HG02571 (cell line): ENCODE measurements around the gene ZNF681.
"Not testable (repeated sequence)": the region's sequence is repeated elsewhere in the genome, so short reads cannot be mapped to it uniquely, and the experiment has no call there.

Experiments
- ATAC-seq: cut with Tn5 transposase; IDR thresholded peaks from one replicate; pipeline ENCODE4 v1.9.1; 2021; ENCODE audit warnings: mild to moderate bottlenecking, moderate library complexity; ENCODE audit not compliant: unreplicated experiment

ZNF681 gene

GRCh38 chr19:23774524-23774971 is 15.9 kb upstream of the ZNF681 start:
- no peak for ATAC-seq

GRCh38 chr19:23774106-23774505 is 15.4 kb upstream of the ZNF681 start:
- ATAC-seq = no peak

GRCh38 chr19:23772675-23773063 is 14.0 kb upstream of the ZNF681 start:
- no peak for ATAC-seq

- ATAC-seq = no peak
Observed at GRCh38 chr19:23771761-23772674, 13.3 kb upstream of the ZNF681 start.

- no peak for ATAC-seq
Observed at GRCh38 chr19:23771316-23771715, 12.6 kb upstream of the ZNF681 start.

- no peak for ATAC-seq
Observed at GRCh38 chr19:23770672-23771250, 12.1 kb upstream of the ZNF681 start.

GRCh38 chr19:23769691-23770468 is 11.2 kb upstream of the ZNF681 start:
- ATAC-seq = no peak

- no peak for ATAC-seq
Observed at GRCh38 chr19:23766951-23767350, 8.3 kb upstream of the ZNF681 start.

- ATAC-seq = no peak
Observed at GRCh38 chr19:23764781-23765180, 6.1 kb upstream of the ZNF681 start.

- peak; percentile 72 for ATAC-seq
Observed at GRCh38 chr19:23762884-23763711, 4.4 kb upstream of the ZNF681 start.

- ATAC-seq = no peak
Observed at GRCh38 chr19:23762548-23762883, 3.8 kb upstream of the ZNF681 start.

GRCh38 chr19:23760326-23760725 is 1.6 kb upstream of the ZNF681 start:
- not testable (repeated sequence) for ATAC-seq

GRCh38 chr19:23743633-23744232 is 15.0 kb downstream of the ZNF681 start:
- ATAC-seq = not testable (repeated sequence)

- ATAC-seq = not testable (repeated sequence)
Observed at GRCh38 chr19:23730729-23731465, 27.8 kb downstream of the ZNF681 start.

- ATAC-seq = not testable (repeated sequence)
Observed at GRCh38 chr19:23724161-23724560, 34.5 kb downstream of the ZNF681 start.

- no peak for ATAC-seq
Observed at GRCh38 chr19:23718802-23719201, 39.9 kb downstream of the ZNF681 start.

GRCh38 chr19:23716792-23717191 is 41.9 kb downstream of the ZNF681 start:
- ATAC-seq = no peak

- ATAC-seq = no peak
Observed at GRCh38 chr19:23709347-23709746, 49.3 kb downstream of the ZNF681 start.

- no peak for ATAC-seq
Observed at GRCh38 chr19:23706657-23707056, 52.0 kb downstream of the ZNF681 start.

GRCh38 chr19:23699521-23699860 is 59.2 kb downstream of the ZNF681 start:
- no peak for ATAC-seq
